Cerebellar cortex (tissue), 1 donor: Measurements from ENCODE around the gene PMIS2.
A peak's percentile ranks its signal among the peaks of the same experiment; 100 is the strongest.
"Not testable (repeated sequence)": the region's sequence is repeated elsewhere in the genome, so short reads cannot be mapped to it uniquely, and the experiment has no call there.

ENCODE experiments used
- DNase-seq: peaks from one replicate; pipeline ENCODE4 v3.0.0-alpha.2; 2015; ENCODE audit warnings: low spot score

PMIS2 gene

GRCh38 chr19:35595026-35595425 is 9.1 kb downstream of the PMIS2 start:
- not testable (repeated sequence) for DNase-seq

GRCh38 chr19:35595928-35596327 is 10.0 kb downstream of the PMIS2 start:
- no peak for DNase-seq

- peak; percentile 4 for DNase-seq
Measured at GRCh38 chr19:35596366-35596999, 10.5 kb downstream of the PMIS2 start.

- DNase-seq, result no peak
Measured at GRCh38 chr19:35601971-35602370, 16.0 kb downstream of the PMIS2 start.

GRCh38 chr19:35604436-35604835 is 18.5 kb downstream of the PMIS2 start:
- DNase-seq, result not testable (repeated sequence)

GRCh38 chr19:35607170-35607569 is 21.2 kb downstream of the PMIS2 start:
- not testable (repeated sequence) for DNase-seq

- DNase-seq, result no peak
Measured at GRCh38 chr19:35607661-35608060, 21.7 kb downstream of the PMIS2 start.

- DNase-seq, result no peak
Measured at GRCh38 chr19:35608251-35608650, 22.3 kb downstream of the PMIS2 start.

GRCh38 chr19:35609851-35610353 is 23.9 kb downstream of the PMIS2 start:
- DNase-seq, result no peak

GRCh38 chr19:35612224-35612558 is 26.2 kb downstream of the PMIS2 start:
- DNase-seq, result no peak

GRCh38 chr19:35612559-35613321 is 26.8 kb downstream of the PMIS2 start, which contains the start of gene HAUS5:
Gene HAUS5, plus strand, starts transcription at chr19:35612735. Its CDS starts 60 bp downstream, at chr19:35612795.
- DNase-seq, result peak; percentile 92

GRCh38 chr19:35613574-35613973 is 27.6 kb downstream of the PMIS2 start:
- DNase-seq, result no peak

GRCh38 chr19:35615036-35615435 is 29.1 kb downstream of the PMIS2 start:
- no peak for DNase-seq

- no peak for DNase-seq
Measured at GRCh38 chr19:35618857-35619256, 32.9 kb downstream of the PMIS2 start.

- DNase-seq, result no peak
Measured at GRCh38 chr19:35619290-35619923, 33.4 kb downstream of the PMIS2 start.

- no peak for DNase-seq
Measured at GRCh38 chr19:35620001-35620400, 34.0 kb downstream of the PMIS2 start.

GRCh38 chr19:35621708-35622107 is 35.7 kb downstream of the PMIS2 start:
- DNase-seq, result no peak

GRCh38 chr19:35622750-35623149 is 36.8 kb downstream of the PMIS2 start:
- DNase-seq, result no peak

GRCh38 chr19:35623327-35624010 is 37.5 kb downstream of the PMIS2 start:
- DNase-seq, result no peak

GRCh38 chr19:35628264-35628564 is 42.2 kb downstream of the PMIS2 start:
- DNase-seq, result no peak

GRCh38 chr19:35628565-35629331 is 42.8 kb downstream of the PMIS2 start, which contains the start of gene RBM42:
Gene RBM42, plus strand, starts transcription at chr19:35629036. Its CDS starts 118 bp downstream, at chr19:35629154.
- peak; percentile 99 for DNase-seq

- no peak for DNase-seq
Measured at GRCh38 chr19:35629332-35629633, 43.3 kb downstream of the PMIS2 start.
